Measurements from ENCODE around the gene ISCA1.

The ISCA1 gene

DNA sequence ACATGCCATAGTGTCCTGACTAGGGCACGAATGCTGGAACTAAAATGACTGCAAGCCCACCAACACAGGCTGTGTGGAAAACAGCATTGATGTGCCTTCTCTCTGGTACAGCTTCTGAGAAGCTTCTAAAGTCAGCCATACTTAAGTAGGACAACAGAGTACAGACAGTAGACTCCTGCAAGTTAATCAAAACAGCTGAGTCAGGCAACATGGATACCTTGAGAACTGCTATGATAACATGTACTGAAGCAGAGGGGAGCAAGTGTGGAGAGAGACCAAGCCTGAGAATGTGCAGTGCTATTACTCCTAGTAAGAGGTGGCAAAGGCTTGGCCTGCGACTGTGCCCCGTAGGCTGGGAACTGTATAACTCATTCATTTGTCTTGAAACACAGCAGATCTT is 2.5 kb downstream of the ISCA1 start:
- Histone ChIP-seq H3K4me3 (replicated peaks; ENCODE audit: insufficient read depth, low read length) (no peak overlapping the region), H3K27me3 (ENCODE audit: insufficient read depth, poor library complexity, severe bottlenecking) (no peaks in the 10 kb centered on the region), H3K27ac (replicated peaks) (no peak overlapping the region)
- no peak for TF ChIP-seq POLR2AphosphoS5 (IDR thresholded peaks at IDR 0.05; ENCODE audit: low read depth)
- TF ChIP-seq GABPA (IDR thresholded peaks at IDR 0.05; ENCODE audit: low read depth): no peak
- no peak for TF ChIP-seq CTCF (IDR thresholded peaks at IDR 0.05; ENCODE audit: insufficient read depth, low read length)
- TF ChIP-seq, protein P1, sequence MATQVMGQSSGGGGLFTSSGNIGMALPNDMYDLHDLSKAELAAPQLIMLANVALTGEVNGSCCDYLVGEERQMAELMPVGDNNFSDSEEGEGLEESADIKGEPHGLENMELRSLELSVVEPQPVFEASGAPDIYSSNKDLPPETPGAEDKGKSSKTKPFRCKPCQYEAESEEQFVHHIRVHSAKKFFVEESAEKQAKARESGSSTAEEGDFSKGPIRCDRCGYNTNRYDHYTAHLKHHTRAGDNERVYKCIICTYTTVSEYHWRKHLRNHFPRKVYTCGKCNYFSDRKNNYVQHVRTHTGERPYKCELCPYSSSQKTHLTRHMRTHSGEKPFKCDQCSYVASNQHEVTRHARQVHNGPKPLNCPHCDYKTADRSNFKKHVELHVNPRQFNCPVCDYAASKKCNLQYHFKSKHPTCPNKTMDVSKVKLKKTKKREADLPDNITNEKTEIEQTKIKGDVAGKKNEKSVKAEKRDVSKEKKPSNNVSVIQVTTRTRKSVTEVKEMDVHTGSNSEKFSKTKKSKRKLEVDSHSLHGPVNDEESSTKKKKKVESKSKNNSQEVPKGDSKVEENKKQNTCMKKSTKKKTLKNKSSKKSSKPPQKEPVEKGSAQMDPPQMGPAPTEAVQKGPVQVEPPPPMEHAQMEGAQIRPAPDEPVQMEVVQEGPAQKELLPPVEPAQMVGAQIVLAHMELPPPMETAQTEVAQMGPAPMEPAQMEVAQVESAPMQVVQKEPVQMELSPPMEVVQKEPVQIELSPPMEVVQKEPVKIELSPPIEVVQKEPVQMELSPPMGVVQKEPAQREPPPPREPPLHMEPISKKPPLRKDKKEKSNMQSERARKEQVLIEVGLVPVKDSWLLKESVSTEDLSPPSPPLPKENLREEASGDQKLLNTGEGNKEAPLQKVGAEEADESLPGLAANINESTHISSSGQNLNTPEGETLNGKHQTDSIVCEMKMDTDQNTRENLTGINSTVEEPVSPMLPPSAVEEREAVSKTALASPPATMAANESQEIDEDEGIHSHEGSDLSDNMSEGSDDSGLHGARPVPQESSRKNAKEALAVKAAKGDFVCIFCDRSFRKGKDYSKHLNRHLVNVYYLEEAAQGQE (IDR thresholded peaks at IDR 0.05; ENCODE audit: insufficient replicate concordance, low read depth): no peak
- DNase-seq (ENCODE audit: low read depth in 1 of 2, low spot score in 1 of 2): no peak

DNA sequence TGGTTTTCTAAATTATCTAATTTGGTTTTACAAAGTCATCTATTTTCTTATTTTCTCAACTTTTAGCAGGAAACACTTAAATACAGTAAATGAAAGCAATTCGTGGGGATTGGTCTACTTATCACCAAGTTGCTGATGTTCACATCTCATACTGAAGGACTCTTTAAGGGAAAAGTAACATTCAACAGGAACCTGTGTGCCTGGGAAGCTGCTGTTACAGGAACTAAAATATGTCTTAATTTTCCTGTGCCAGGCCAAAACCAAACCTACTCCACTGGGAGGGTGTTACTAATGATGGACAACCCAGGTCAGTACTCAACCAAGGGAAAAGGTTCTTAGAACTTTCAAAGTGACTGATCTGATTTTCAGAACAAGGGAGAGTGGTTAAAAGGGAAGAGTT is 5.3 kb downstream of the ISCA1 start:
- no peak for TF ChIP-seq SPI1 (IDR thresholded peaks at IDR 0.05; ENCODE audit: borderline replicate concordance, low read depth)
- TF ChIP-seq GABPA (IDR thresholded peaks at IDR 0.05; ENCODE audit: low read depth): no peak
- TF ChIP-seq, protein P1 (IDR thresholded peaks at IDR 0.05; ENCODE audit: insufficient replicate concordance, low read depth): no peak
- no peak for DNase-seq (ENCODE audit: low read depth in 1 of 2, low spot score in 1 of 2)

DNA sequence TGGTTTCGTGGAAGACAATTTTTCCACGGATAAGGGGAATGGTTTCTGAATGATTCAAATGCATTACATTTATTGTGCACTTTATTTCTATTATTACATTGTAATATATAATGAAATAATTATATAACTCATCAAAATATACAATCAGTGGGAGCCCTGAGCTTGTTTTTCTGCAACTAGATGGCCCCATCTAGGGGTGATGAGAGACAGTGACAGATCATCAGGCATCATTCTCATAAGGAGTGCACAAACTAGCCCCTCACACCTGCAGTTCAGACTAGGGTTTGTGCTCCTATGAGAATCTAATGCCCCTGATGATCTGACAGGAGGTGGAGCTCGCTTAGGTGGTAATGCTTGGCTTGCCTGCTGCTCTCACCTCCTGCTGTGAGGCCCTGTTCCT is 6.4 kb downstream of the ISCA1 start:
- H3K27ac ChIP-seq (replicated peaks): no peak overlapping the region
- no peak for TF ChIP-seq SPI1 (IDR thresholded peaks at IDR 0.05; ENCODE audit: borderline replicate concordance, low read depth)
- TF ChIP-seq CTCF (IDR thresholded peaks at IDR 0.05; ENCODE audit: insufficient read depth, low read length): no peak
- no peak for TF ChIP-seq GABPA (IDR thresholded peaks at IDR 0.05; ENCODE audit: low read depth)
- no peak for TF ChIP-seq POLR2AphosphoS5 (IDR thresholded peaks at IDR 0.05; ENCODE audit: low read depth)
- TF ChIP-seq, protein P1 (IDR thresholded peaks at IDR 0.05; ENCODE audit: insufficient replicate concordance, low read depth): no peak
- DNase-seq (ENCODE audit: low read depth in 1 of 2, low spot score in 1 of 2): no peak
- no peak overlapping the region for H3K4me3 ChIP-seq (replicated peaks; ENCODE audit: insufficient read depth, low read length)
- no peaks in the 10 kb centered on the region for H3K27me3 ChIP-seq (ENCODE audit: insufficient read depth, poor library complexity, severe bottlenecking)

More for the DNA sequence above, 5.3 kb downstream of the ISCA1 start:
- Histone ChIP-seq H3K27me3 (ENCODE audit: insufficient read depth, poor library complexity, severe bottlenecking) (no peaks in the 10 kb centered on the region), H3K4me3 (replicated peaks; ENCODE audit: insufficient read depth, low read length) (no peak overlapping the region), H3K27ac (replicated peaks) (no peak overlapping the region)
